Aorta (tissue), 5 donors: ENCODE measurements around the gene CAPN7. TPM values are rescaled to one million over a fixed set of nuclear protein-coding genes. Genes with fewer than 3 reads are reported as not detected.

Experiments
- ATAC-seq: fragments of 200-7000 bp; cut with Tn5 transposase; one replicate; pipeline ENCODE4 v1.9.1; 2022; ENCODE audit warnings: moderate library complexity; ENCODE audit not compliant: low FRiP score
- DNase-seq, 2 donors: peaks; one replicate each; pipeline ENCODE4 v3.0.0-alpha.2; 2020
- H3K27ac ChIP-seq, 2 donors: one replicate each; pipeline ENCODE4 v1.5.1; 2013; ENCODE audit warnings: low read length in 2 of 2, mild to moderate bottlenecking in 2 of 2, moderate library complexity in 2 of 2, control low read depth in 1 of 2, inconsistent platforms in 1 of 2, low read depth in 1 of 2
- H3K27me3 ChIP-seq, 2 donors: one replicate each; pipeline ENCODE4 v1.6.1; 2013; ENCODE audit warnings: control low read depth in 1 of 2, low read length in 1 of 2, mild to moderate bottlenecking in 1 of 2, moderate library complexity in 1 of 2; ENCODE audit not compliant: insufficient read depth in 2 of 2, control insufficient read depth in 1 of 2
- H3K36me3 ChIP-seq, 2 donors: one replicate each; pipeline ENCODE4 v1.6.1; 2013; ENCODE audit warnings: control low read depth in 1 of 2, low read length in 1 of 2, mild to moderate bottlenecking in 1 of 2; ENCODE audit not compliant: insufficient read depth in 2 of 2, control insufficient read depth in 1 of 2
- H3K4me1 ChIP-seq, 2 donors: one replicate each; pipeline ENCODE4 v1.6.1; 2013; ENCODE audit warnings: low read length in 2 of 2, control low read depth in 1 of 2, mild to moderate bottlenecking in 1 of 2, moderate library complexity in 1 of 2; ENCODE audit not compliant: insufficient read depth in 2 of 2, control insufficient read depth in 1 of 2
- H3K4me3 ChIP-seq, 2 donors: one replicate each; pipeline ENCODE4 v1.5.1; 2013; ENCODE audit warnings: low read length in 2 of 2, control low read depth in 1 of 2, mild to moderate bottlenecking in 1 of 2
- H3K9me3 ChIP-seq: one replicate; pipeline ENCODE4 v1.6.1; 2013; ENCODE audit warnings: mild to moderate bottlenecking, low read length; ENCODE audit not compliant: control insufficient read depth
- WGBS, 2 donors: extraction: QIAGEN DNeasy Blood & Tissue Kit; methylation state at CpG; one replicate each; pipeline ENCODE4 v1.1.7; 2013; 5-methylcytosine and 5-hydroxymethylcytosine counted together
- intact Hi-C, 2 donors: fragments of 100-400 bp; cut with DNase I; formaldehyde crosslinking; loops; one replicate each; pipeline versions ENCODE4 v1.14.2 to v1.15.0; 2022
- polyA plus RNA-seq, 2 donors: library from polyadenylated mRNA; stranded (reverse); fragments of 200-250 nt; gene quantifications; one replicate each; pipeline ENCODE4 v1.2.3, GENCODE V29; 2013
- total RNA-seq, 2 donors: library from RNA; stranded (reverse); fragmentation: NEBNext Ultra II Directional; extraction: Animal tissue kit (Norgen Biotek cat#: 25700); gene quantifications; one replicate each; pipeline ENCODE4 v1.2.1, GENCODE V29; 2021
- donor health status: healthy with polysubstance abuse.
- donor health status: Bipolar disorder and iron deficiency.
- donor health status: DM: no; HTN: no; CAD: no.
- donor health status: DM: no; HTN: no; CAD: no.
- donor health status: DM: yes; HTN: yes; CAD: no.

The CAPN7 gene
- total and polyA plus RNA-seq, 4 donors: 14.5 to 54.4 (median 36.1) TPM

- H3K27me3 ChIP-seq: no peaks in the 10 kb centered on the region
- H3K9me3 ChIP-seq: no peaks in the 10 kb centered on the region
- no peak for DNase-seq
- ATAC-seq: no peak
- no peak overlapping the region for H3K4me3 ChIP-seq
- H3K36me3 ChIP-seq: peaks cover 7 to 10% of the 10 kb centered on the region in 2 donors
- no peak overlapping the region for H3K27ac ChIP-seq
- H3K4me1 ChIP-seq: peaks cover 0 to 2% of the 10 kb centered on the region in 2 donors
- intact Hi-C loops: no loop called here
Observed at GRCh38 chr3:15218689-15219088, 12.6 kb downstream of the CAPN7 start.

GRCh38 chr3:15220056-15220455 lies 14.0 kb downstream of the CAPN7 start:
- Histone ChIP-seq H3K27ac (no peak overlapping the region), H3K4me3 (no peak overlapping the region), H3K36me3 (peaks cover 7 to 10% of the 10 kb centered on the region in 2 donors), H3K27me3 (no peaks in the 10 kb centered on the region), H3K9me3 (no peaks in the 10 kb centered on the region), H3K4me1 (peaks cover 0 to 2% of the 10 kb centered on the region in 2 donors)
- intact Hi-C loops: loop anchor here in 1 of 2 donors (5.0 kb wide), 1 partner anchor 37 kb away; no protein-coding TSS in a partner anchor
- DNase-seq (no peak), ATAC-seq (no peak)
- 88 to 90% methylated on average over 8 of the region's 8 CpGs for WGBS, 2 donors

- ATAC-seq (no peak), DNase-seq (no peak)
- no peaks in the 10 kb centered on the region for H3K9me3 ChIP-seq
- H3K4me3 ChIP-seq: no peak overlapping the region
- H3K36me3 ChIP-seq: peaks cover 7 to 10% of the 10 kb centered on the region in 2 donors
- intact Hi-C loops: loop anchor here in 1 of 2 donors (5.0 kb wide), 1 partner anchor 37 kb away; no protein-coding TSS in a partner anchor
- WGBS, 2 donors: 75 to 76% methylated on average over 2 of the region's 2 CpGs
- no peak overlapping the region for H3K27ac ChIP-seq
- H3K27me3 ChIP-seq: no peaks in the 10 kb centered on the region
- H3K4me1 ChIP-seq: peaks cover 0 to 2% of the 10 kb centered on the region in 2 donors
Observed at GRCh38 chr3:15220661-15221060, 14.6 kb downstream of the CAPN7 start.

- Histone ChIP-seq H3K4me1 (peaks cover 0 to 2% of the 10 kb centered on the region in 2 donors), H3K9me3 (no peaks in the 10 kb centered on the region), H3K36me3 (peaks cover 7 to 10% of the 10 kb centered on the region in 2 donors), H3K27ac (no peak overlapping the region), H3K27me3 (no peaks in the 10 kb centered on the region), H3K4me3 (no peak overlapping the region)
- intact Hi-C loops: loop anchor here in 1 of 2 donors (5.0 kb wide), 1 partner anchor 36 kb away; no protein-coding TSS in a partner anchor
- DNase-seq (no peak), ATAC-seq (no peak)
- 80 to 83% methylated on average over 11 of the region's 11 CpGs for WGBS, 2 donors
Observed at GRCh38 chr3:15221574-15222217, 15.7 kb downstream of the CAPN7 start.

GRCh38 chr3:15223685-15224572 lies 17.9 kb downstream of the CAPN7 start:
- Histone ChIP-seq H3K27ac (no peak overlapping the region), H3K36me3 (peaks cover 4 to 10% of the 10 kb centered on the region in 2 donors), H3K4me1 (no peaks in the 10 kb centered on the region), H3K27me3 (no peaks in the 10 kb centered on the region), H3K4me3 (no peak overlapping the region), H3K9me3 (no peaks in the 10 kb centered on the region)
- ATAC-seq: no peak
- intact Hi-C loops: loop anchor here in 1 of 2 donors (5.0 kb wide), 1 partner anchor 33 kb away; no protein-coding TSS in a partner anchor
- no peak for DNase-seq
- WGBS, 2 donors: 86 to 87% methylated on average over 7 of the region's 7 CpGs

- ATAC-seq (no peak), DNase-seq (no peak)
- H3K36me3 ChIP-seq: peaks cover 2 to 3% of the 10 kb centered on the region in 2 donors
- H3K27me3 ChIP-seq: no peaks in the 10 kb centered on the region
- 79 to 86% methylated on average over 1 of the region's 1 CpG for WGBS, 2 donors
- H3K27ac ChIP-seq: no peak overlapping the region
- intact Hi-C loops: no loop called here
- no peak overlapping the region for H3K4me3 ChIP-seq
- no peaks in the 10 kb centered on the region for H3K4me1 ChIP-seq
- no peaks in the 10 kb centered on the region for H3K9me3 ChIP-seq
Observed at GRCh38 chr3:15228147-15228546, 22.1 kb downstream of the CAPN7 start.

GRCh38 chr3:15229262-15229661 lies 23.2 kb downstream of the CAPN7 start:
- DNase-seq (no peak), ATAC-seq (no peak)
- Histone ChIP-seq H3K4me1 (no peaks in the 10 kb centered on the region), H3K27ac (no peak overlapping the region), H3K36me3 (peaks cover 2 to 3% of the 10 kb centered on the region in 2 donors), H3K27me3 (no peaks in the 10 kb centered on the region), H3K4me3 (no peak overlapping the region), H3K9me3 (no peaks in the 10 kb centered on the region)
- 94 to 97% methylated on average over 4 of the region's 4 CpGs for WGBS, 2 donors
- intact Hi-C loops: no loop called here

- H3K4me3 ChIP-seq: no peak overlapping the region
- no peaks in the 10 kb centered on the region for H3K4me1 ChIP-seq
- intact Hi-C loops: no loop called here
- DNase-seq: peak in 1 of 2 donors; percentile 77
- peaks cover 0 to 8% of the 10 kb centered on the region in 2 donors for H3K36me3 ChIP-seq
- 87 to 88% methylated on average over 1 of the region's 1 CpG for WGBS, 2 donors
- no peak for ATAC-seq
- H3K27me3 ChIP-seq: no peaks in the 10 kb centered on the region
- no peaks in the 10 kb centered on the region for H3K9me3 ChIP-seq
- H3K27ac ChIP-seq: no peak overlapping the region
Observed at GRCh38 chr3:15241341-15241740, 35.3 kb downstream of the CAPN7 start.
